Right hindlimb (tissue), 1 donor: Measurements from ENCODE around the gene COL18A1.
"Not testable (repeated sequence)": the region's sequence is repeated elsewhere in the genome, so short reads cannot be mapped to it uniquely, and the experiment has no call there.

Experiments
- DNase-seq: peaks from one replicate; pipeline ENCODE4 v3.0.0-alpha.2; 2018

The COL18A1 gene

DNA sequence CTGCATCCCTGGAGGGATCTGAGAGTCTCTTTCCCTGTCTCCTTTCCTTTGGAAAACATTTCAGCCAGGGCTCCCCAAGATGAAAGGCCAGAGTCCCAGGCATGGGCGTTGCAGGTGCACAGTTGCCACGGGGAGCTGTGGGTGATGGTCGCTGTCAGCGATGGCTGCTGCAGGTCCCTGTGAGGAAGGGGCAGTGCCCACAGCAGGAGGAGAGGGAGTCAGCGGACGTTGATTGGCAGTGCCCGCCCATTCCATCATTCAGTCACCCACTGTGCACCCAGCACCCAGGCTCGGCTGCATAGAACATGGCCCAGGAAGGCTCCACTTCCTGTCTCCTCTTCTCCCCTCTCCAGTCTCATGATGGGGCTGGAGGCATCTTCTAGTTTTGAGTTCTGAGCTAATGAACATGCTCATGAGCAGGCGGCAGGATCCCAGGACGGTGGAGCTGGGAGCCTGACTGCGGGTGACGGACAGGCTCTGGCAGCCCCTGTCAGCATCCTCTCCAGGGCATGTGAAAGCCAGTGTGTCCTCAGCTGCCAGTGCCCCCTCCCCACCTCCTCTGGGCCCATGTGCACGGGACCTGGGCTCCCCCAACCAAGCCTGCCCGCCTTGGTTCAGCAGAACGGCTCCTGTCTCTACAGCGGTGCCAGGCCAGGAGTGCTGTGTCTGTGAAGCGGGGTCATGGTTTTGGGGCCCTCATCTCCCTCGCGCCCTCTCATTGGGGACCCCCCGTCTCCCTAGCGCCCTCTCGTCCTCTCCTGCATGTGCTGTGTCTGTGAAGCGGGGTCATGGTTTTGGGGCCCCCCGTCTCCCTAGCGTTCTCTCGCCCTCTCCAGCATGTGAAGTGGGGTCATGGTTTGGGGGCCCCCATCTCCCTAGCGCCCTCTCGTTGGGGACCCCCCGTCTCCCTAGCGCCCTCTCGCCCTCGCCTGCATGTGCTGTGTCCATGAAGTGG lies 24.5 kb downstream of the COL18A1 start:
- DNase-seq = no peak

DNA sequence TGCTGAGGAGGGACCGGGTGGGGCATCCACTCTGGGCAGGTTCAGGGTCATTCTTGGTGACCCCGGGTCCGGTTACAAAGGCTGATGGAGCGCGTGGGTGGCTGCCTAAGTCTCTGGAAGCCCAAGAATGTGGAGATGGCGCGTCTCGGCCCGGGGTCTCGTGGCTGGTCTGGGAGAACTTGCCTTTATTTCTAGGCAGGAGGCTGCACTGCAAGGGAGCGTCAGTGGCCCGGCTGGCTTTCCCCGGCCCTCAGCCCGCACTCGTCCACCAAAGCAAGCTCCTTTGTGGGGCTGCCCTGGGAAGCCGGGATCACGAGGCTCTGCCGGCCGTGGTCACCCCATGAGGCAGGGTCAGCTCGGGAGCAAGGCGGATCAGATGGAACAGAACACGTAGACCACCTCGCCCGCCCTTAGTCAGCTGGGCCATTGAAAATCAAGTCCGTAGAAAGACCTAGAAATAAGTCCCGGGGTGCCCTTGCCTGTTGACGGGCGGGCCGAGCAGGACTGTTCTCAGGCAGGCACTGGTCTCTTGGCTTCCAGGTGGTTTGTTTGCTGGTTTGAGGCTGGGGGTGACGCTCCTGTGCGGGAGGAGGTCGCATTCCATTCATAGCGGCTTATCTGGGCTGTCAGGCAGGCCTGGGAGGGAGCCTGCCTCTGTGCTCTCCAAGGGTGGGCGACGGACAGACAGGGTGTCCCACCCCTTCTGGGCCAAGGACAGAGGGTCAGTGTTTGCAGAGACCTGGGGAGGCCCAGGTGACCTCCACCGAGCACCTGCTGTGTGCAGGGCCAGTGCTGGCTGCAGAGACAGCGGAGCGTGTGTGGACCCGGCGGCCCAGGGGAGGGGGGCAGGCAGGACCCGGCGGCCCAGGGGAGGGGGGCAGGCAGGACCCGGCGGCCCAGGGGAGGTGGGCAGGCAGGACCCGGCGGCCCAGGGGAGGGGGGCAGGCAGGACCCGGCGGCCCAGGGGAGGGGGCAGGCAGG lies 25.8 kb downstream of the COL18A1 start:
- DNase-seq = no peak

DNA sequence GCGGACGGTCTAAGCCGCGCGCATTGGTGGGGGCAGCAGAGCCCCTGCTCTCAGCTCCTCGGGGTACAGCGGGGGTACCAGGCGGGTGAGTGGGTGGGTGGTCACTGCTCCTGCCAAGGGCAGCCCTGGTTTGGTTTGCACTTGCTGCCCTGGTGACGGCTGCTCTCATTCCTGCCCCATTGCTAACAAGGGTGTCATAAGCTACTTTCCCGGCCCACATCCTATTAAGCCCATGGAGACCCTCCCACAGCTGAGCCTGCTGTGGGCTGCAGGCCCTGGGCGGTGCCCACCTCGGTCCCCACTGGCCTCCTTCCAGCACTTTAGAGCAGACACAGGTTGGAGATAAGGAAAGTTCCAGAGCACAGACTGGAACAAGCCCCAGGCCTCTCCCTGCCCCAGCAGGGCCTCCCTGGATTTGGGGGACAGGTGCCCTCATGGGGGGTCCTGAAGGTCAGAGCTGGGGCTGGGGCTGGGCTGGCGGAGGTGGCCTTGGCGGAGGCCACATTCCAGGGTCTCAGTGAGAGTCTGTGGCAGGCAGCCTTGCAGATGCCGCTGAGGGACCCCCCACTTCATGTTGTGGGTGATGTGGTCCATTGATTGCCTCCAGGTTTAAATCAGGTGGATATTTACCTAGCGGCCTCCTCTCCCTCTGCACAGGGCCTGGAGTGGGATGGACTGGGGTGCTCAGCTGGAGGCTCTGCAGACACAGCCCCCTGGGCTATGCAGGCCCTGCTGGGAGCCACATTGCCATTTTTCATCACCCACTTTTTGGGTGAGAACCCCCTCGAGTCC lies 27.0 kb downstream of the COL18A1 start:
- no peak for DNase-seq

DNA sequence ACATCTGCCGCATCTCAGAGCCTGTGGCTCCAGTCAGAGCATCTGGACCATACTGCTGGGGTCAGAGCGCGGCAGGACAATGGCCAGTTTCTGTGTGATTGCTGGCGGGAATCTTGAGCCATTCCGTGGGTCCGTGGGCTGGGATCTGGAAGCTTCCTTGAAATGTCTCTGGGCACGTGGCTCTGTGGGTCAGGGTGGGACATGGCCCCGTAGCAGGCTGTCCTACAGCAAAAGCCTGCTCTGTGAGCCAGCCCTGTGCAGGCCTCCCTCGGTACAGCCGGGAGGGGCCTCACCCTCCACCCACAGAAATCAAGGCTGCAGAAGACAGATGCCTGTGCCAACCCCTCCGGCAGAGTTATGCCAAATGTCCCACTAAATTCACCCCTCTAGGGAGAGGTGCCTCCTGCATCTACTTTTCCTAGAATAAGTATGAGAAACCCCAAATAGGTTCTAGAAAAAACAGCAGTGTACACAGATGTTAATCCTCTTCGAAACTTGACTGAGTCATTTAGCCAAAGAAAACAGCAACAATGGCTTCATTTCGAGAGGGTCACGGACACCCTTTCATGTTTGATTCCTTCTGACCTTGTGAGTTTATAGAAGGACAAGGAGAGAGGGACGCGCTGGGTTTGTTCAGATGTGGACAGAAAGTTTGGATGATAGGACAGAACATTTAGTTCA lies 27.8 kb downstream of the COL18A1 start:
- no peak for DNase-seq

DNA sequence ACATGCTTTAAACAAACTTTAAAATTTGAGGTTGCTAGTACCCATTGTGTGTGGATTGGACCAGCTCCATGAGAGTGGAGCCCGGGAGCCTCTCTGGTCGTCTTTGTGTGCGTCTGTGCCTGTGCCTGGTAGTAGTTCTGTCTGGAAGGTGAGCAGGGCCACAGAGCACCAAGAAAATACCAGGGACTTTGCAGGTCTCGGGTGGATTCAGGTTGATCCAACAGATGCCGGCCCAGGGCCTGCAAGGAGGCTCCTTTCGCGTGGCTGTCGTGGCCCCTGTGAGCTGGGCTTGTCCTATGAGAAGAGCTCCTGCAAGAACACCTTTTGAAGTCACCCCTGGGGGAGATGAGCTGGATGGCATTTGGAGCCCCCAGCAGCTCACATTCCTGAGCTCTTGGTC lies 28.3 kb downstream of the COL18A1 start:
- no peak for DNase-seq

GRCh38 chr21:45433911-45434644 lies 29.1 kb downstream of the COL18A1 start:
- DNase-seq = no peak

- DNase-seq = no peak
Observed at GRCh38 chr21:45434645-45435217, 29.8 kb downstream of the COL18A1 start.

- DNase-seq = no peak
Observed at GRCh38 chr21:45435405-45435981, 30.5 kb downstream of the COL18A1 start.

GRCh38 chr21:45436351-45437065 lies 31.5 kb downstream of the COL18A1 start:
- DNase-seq = no peak

GRCh38 chr21:45437844-45438243 lies 32.9 kb downstream of the COL18A1 start:
- DNase-seq = not testable (repeated sequence)

- DNase-seq = no peak
Observed at GRCh38 chr21:45438391-45439145, 33.6 kb downstream of the COL18A1 start.

DNA sequence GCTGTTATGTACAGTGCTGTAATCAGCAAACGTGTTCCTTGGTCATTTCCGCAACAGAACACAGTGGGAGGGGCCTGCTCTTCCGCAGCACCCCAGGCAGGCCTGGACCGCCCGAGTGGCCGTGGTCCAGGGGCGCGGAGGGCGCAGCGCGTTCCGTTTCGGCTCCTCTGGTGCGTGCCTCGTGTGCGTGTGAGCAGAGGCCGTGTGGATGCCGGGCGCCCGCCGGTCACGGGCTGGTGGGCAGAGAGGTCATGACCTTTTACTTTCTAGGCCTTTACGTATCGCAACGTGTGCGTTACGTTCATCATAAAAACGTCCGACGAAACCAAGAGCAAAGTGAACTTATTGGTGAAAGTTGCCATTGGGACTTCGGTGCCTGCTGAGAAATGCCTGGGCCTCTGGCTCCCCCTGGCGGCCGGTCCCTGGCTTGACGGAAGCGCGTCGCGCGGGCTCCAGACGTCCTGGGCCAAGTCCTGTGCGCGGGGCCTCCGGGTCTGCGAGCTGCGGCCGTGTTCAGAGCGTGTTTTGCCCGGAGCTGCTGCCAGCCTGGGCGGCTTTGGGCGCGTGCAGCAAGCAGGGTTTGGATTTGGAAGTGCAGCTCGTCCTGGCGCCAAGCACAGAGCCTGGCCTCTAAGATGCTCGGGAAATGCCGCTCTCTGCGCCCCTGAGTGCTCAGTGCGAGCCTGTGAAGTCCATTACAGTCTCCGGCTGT lies 34.4 kb downstream of the COL18A1 start:
- DNase-seq = peak; percentile 89

- DNase-seq = no peak
Observed at GRCh38 chr21:45439901-45440461, 35.0 kb downstream of the COL18A1 start.

DNA sequence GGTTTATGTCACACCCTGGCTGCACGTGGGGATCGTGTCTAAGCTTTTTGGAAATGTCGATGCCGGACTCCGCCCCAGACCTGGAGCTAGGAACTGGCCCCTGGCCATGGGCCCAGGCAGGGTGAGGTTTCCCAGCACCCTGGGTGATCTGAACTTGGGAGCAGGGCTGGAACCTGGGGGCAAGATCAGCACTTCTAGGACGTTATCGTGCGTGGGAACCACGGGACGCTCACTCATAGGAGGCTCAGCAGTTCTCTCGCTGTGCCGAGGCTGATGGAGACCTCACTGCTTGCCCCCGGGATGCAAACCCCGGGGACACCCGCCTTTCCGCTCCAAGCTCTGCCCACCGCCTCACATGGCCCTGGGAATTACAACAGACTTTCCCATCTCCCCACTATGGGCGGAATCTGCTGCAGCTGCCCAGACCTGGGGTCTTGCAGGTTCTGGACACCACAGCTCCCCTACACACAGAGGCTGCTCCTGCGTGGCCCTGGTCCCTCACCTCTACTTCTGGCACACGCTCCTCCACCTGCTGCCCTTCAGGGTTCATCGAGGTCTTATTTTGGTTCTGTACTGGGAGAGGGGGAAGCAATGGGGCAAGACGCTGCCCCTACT lies 35.9 kb downstream of the COL18A1 start:
- DNase-seq = no peak

GRCh38 chr21:45441431-45442255 lies 36.7 kb downstream of the COL18A1 start:
- DNase-seq = no peak

GRCh38 chr21:45442276-45442675 lies 37.3 kb downstream of the COL18A1 start:
- DNase-seq = no peak
